NAMALWA (cell line): ENCODE data around the gene PLEKHS1.
"Not testable (repeated sequence)": the region's sequence is repeated elsewhere in the genome, so short reads cannot be mapped to it uniquely, and the experiment has no call there.

Experiments used
- DNase-seq: peaks from one replicate; pipeline ENCODE4 v3.0.0-alpha.2; 2015; ENCODE audit warnings: low spot score

Gene PLEKHS1

GRCh38 chr10:113740850-113741249 is 10.6 kb upstream of the PLEKHS1 start:
- no peak for DNase-seq

- DNase-seq: no peak
Observed at GRCh38 chr10:113742466-113742865, 9.0 kb upstream of the PLEKHS1 start.

- no peak for DNase-seq
Observed at GRCh38 chr10:113743594-113743993, 7.9 kb upstream of the PLEKHS1 start.

GRCh38 chr10:113745374-113745773 is 6.1 kb upstream of the PLEKHS1 start:
- no peak for DNase-seq

GRCh38 chr10:113746217-113746957 is 5.1 kb upstream of the PLEKHS1 start:
- no peak for DNase-seq

- no peak for DNase-seq
Observed at GRCh38 chr10:113752553-113752952, 1.1 kb downstream of the PLEKHS1 start.

GRCh38 chr10:113753020-113753692 is 1.7 kb downstream of the PLEKHS1 start:
- no peak for DNase-seq

GRCh38 chr10:113754125-113754524 is 2.6 kb downstream of the PLEKHS1 start:
- no peak for DNase-seq

GRCh38 chr10:113754768-113755167 is 3.3 kb downstream of the PLEKHS1 start:
- no peak for DNase-seq

- no peak for DNase-seq
Observed at GRCh38 chr10:113756940-113757543, 5.6 kb downstream of the PLEKHS1 start.

- no peak for DNase-seq
Observed at GRCh38 chr10:113762083-113762482, 10.6 kb downstream of the PLEKHS1 start.

- no peak for DNase-seq
Observed at GRCh38 chr10:113764582-113764981, 13.1 kb downstream of the PLEKHS1 start.

GRCh38 chr10:113765910-113766309 is 14.4 kb downstream of the PLEKHS1 start:
- DNase-seq: no peak

GRCh38 chr10:113767222-113767621 is 15.7 kb downstream of the PLEKHS1 start:
- DNase-seq: no peak

GRCh38 chr10:113770346-113770745 is 18.9 kb downstream of the PLEKHS1 start:
- DNase-seq: no peak

- DNase-seq: not testable (repeated sequence)
Observed at GRCh38 chr10:113771131-113771530, 19.6 kb downstream of the PLEKHS1 start.

- no peak for DNase-seq
Observed at GRCh38 chr10:113775686-113776294, 24.3 kb downstream of the PLEKHS1 start.

GRCh38 chr10:113776553-113776952 is 25.1 kb downstream of the PLEKHS1 start:
- no peak for DNase-seq

GRCh38 chr10:113780681-113781250 is 29.3 kb downstream of the PLEKHS1 start:
- no peak for DNase-seq

GRCh38 chr10:113782367-113782766 is 30.9 kb downstream of the PLEKHS1 start:
- DNase-seq: no peak

- no peak for DNase-seq
Observed at GRCh38 chr10:113782986-113783704, 31.7 kb downstream of the PLEKHS1 start.

- DNase-seq: no peak
Observed at GRCh38 chr10:113788604-113789083, 37.2 kb downstream of the PLEKHS1 start.
